Left ventricle myocardium inferior (tissue), 1 donor: ENCODE data around the gene ARHGEF4. TPM values are rescaled to one million over a fixed set of nuclear protein-coding genes. Genes with fewer than 3 reads are reported as not detected.

Experiments
- DNase-seq: peaks from one replicate; pipeline ENCODE4 v3.0.0-alpha.2; 2020
- H3K27ac ChIP-seq: fragments of 200-600 bp; replicated peaks from 2 replicates; pipeline ENCODE4 v1.8.0; 2021
- H3K27me3 ChIP-seq: fragments of 200-600 bp; 2 replicates; pipeline ENCODE4 v1.8.0; 2021; ENCODE audit warnings: low read depth
- H3K36me3 ChIP-seq: fragments of 200-600 bp; 2 replicates; pipeline ENCODE4 v1.8.0; 2021
- H3K4me1 ChIP-seq: fragments of 200-600 bp; 2 replicates; pipeline ENCODE4 v1.8.0; 2021
- H3K4me3 ChIP-seq: fragments of 200-600 bp; 2 replicates; pipeline ENCODE4 v1.8.0; 2021; ENCODE audit warnings: mild to moderate bottlenecking, moderate library complexity
- H3K9me3 ChIP-seq: fragments of 200-600 bp; replicated peaks from 2 replicates; pipeline ENCODE4 v1.8.0; 2021
- CTCF ChIP-seq: fragments of 200-600 bp; IDR thresholded peaks from 2 replicates; pipeline ENCODE4 v1.8.0; 2021; ENCODE audit warnings: antibody characterized with exemption, mild to moderate bottlenecking, borderline replicate concordance
- intact Hi-C: fragments of 100-400 bp; cut with micrococcal nuclease; formaldehyde crosslinking; loops from one replicate; pipeline ENCODE4 v1.11.0; 2022
- total RNA-seq: library from RNA; stranded (reverse); fragmentation: NEBNext Ultra II Directional; extraction: Animal tissue kit (Norgen Biotek cat#: 25700); gene quantifications from one replicate; pipeline ENCODE4 v1.2.1, GENCODE V29; 2021
- donor health status: DM: no; HTN: yes; CAD: no; lungs with severe emphysema.

Gene ARHGEF4
- total RNA-seq, 1 donor from 2014 or later, result 5.3 TPM

- Histone ChIP-seq H3K9me3 (peaks cover 6% of the 10 kb centered on the region), H3K4me3 (no peak overlapping the region), H3K36me3 (no peaks in the 10 kb centered on the region), H3K4me1 (no peaks in the 10 kb centered on the region), H3K27ac (no peak overlapping the region), H3K27me3 (peaks cover 35% of the 10 kb centered on the region)
- intact Hi-C loops, result no loop called here
- no peak for TF ChIP-seq CTCF
- DNase-seq, result no peak
Measured at GRCh38 chr2:130810490-130810889, 26.2 kb upstream of the ARHGEF4 start.

GRCh38 chr2:130813722-130814121 is 23.0 kb upstream of the ARHGEF4 start:
- H3K9me3 ChIP-seq, result peaks cover 3% of the 10 kb centered on the region
- H3K4me1 ChIP-seq, result no peaks in the 10 kb centered on the region
- TF ChIP-seq CTCF, result no peak
- H3K4me3 ChIP-seq, result no peak overlapping the region
- DNase-seq, result no peak
- no peaks in the 10 kb centered on the region for H3K36me3 ChIP-seq
- no peak overlapping the region for H3K27ac ChIP-seq
- intact Hi-C loops, result no loop called here
- H3K27me3 ChIP-seq, result peaks cover 34% of the 10 kb centered on the region

- no peak for TF ChIP-seq CTCF
- no peaks in the 10 kb centered on the region for H3K36me3 ChIP-seq
- H3K4me3 ChIP-seq, result no peak overlapping the region
- H3K27me3 ChIP-seq, result peaks cover 46% of the 10 kb centered on the region
- H3K27ac ChIP-seq, result no peak overlapping the region
- peaks cover 6% of the 10 kb centered on the region for H3K4me1 ChIP-seq
- H3K9me3 ChIP-seq, result no peaks in the 10 kb centered on the region
- no peak for DNase-seq
- intact Hi-C loops, result no loop called here
Measured at GRCh38 chr2:130814931-130815680, 21.6 kb upstream of the ARHGEF4 start.

GRCh38 chr2:130818809-130819208 is 17.9 kb upstream of the ARHGEF4 start:
- H3K4me1 ChIP-seq, result peaks cover 13% of the 10 kb centered on the region
- peaks cover 40% of the 10 kb centered on the region for H3K27me3 ChIP-seq
- no peaks in the 10 kb centered on the region for H3K9me3 ChIP-seq
- no peaks in the 10 kb centered on the region for H3K36me3 ChIP-seq
- H3K4me3 ChIP-seq, result no peak overlapping the region
- no peak overlapping the region for H3K27ac ChIP-seq
- no peak for TF ChIP-seq CTCF
- DNase-seq, result no peak
- intact Hi-C loops, result no loop called here

GRCh38 chr2:130819226-130819607 is 17.5 kb upstream of the ARHGEF4 start:
- Histone ChIP-seq H3K27me3 (peaks cover 36% of the 10 kb centered on the region), H3K4me3 (no peak overlapping the region), H3K36me3 (no peaks in the 10 kb centered on the region), H3K4me1 (peaks cover 13% of the 10 kb centered on the region), H3K27ac (no peak overlapping the region), H3K9me3 (no peaks in the 10 kb centered on the region)
- TF ChIP-seq CTCF, result no peak
- intact Hi-C loops, result no loop called here
- no peak for DNase-seq
